Small intestine (tissue), 7 donors: ENCODE measurements around the gene ITGA7. TPM values are rescaled to one million over a fixed set of nuclear protein-coding genes. Genes with fewer than 3 reads are reported as not detected.

Experiments used
- DNase-seq, 2 donors: peaks; one replicate each; pipeline versions ENCODE4 v3.0.0 to v3.0.0-alpha.2; 2013
- FAIRE-seq: peaks from 2 replicates; lab custom pipeline; 2012; peaks lifted over from hg19 to GRCh38; lab: Jason Lieb, UNC
- H3K27ac ChIP-seq, 3 donors: one replicate each; pipeline ENCODE4 v1.5.1; 2013; ENCODE audit warnings: low read length in 2 of 3, mild to moderate bottlenecking in 2 of 3, control low read depth in 1 of 3, inconsistent platforms in 1 of 3, low read depth in 1 of 3, moderate library complexity in 1 of 3
- H3K27me3 ChIP-seq, 3 donors: one replicate each; pipeline ENCODE4 v1.6.1; 2013; ENCODE audit warnings: low read length in 3 of 3, inconsistent platforms in 1 of 3; ENCODE audit not compliant: control insufficient read depth in 3 of 3, insufficient read depth in 3 of 3
- H3K36me3 ChIP-seq, 3 donors: one replicate each; pipeline ENCODE4 v1.6.1; 2013; ENCODE audit warnings: low read length in 3 of 3, inconsistent platforms in 1 of 3, low read depth in 1 of 3, mild to moderate bottlenecking in 1 of 3, moderate library complexity in 1 of 3; ENCODE audit not compliant: control insufficient read depth in 3 of 3, insufficient read depth in 2 of 3
- H3K4me1 ChIP-seq, 3 donors: one replicate each; pipeline ENCODE4 v1.6.1; 2013; ENCODE audit warnings: low read length in 2 of 3, inconsistent platforms in 1 of 3, low read depth in 1 of 3, mild to moderate bottlenecking in 1 of 3, moderate library complexity in 1 of 3; ENCODE audit not compliant: control insufficient read depth in 3 of 3, insufficient read depth in 2 of 3
- H3K4me3 ChIP-seq, 3 donors: one replicate each; pipeline ENCODE4 v1.5.1; 2013; ENCODE audit warnings: low read length in 3 of 3, control low read depth in 1 of 3, inconsistent platforms in 1 of 3, low read depth in 1 of 3, mild to moderate bottlenecking in 1 of 3, moderate library complexity in 1 of 3
- H3K9me3 ChIP-seq, 2 donors: one replicate each; pipeline ENCODE4 v1.6.1; 2013; ENCODE audit warnings: low read depth in 1 of 2, low read length in 1 of 2; ENCODE audit not compliant: control insufficient read depth in 2 of 2, insufficient read depth in 1 of 2
- WGBS, 3 donors: extraction: QIAGEN DNeasy Blood & Tissue Kit; methylation state at CpG; one replicate each; pipeline ENCODE4 v1.1.7; 2013; 5-methylcytosine and 5-hydroxymethylcytosine counted together
- polyA plus RNA-seq, 4 donors: library from polyadenylated mRNA; stranded (reverse) in 3 of 4; unstranded in 1 of 4; fragments of 200-250 nt in 3 of 4; fragments of 120-200 nt in 1 of 4; gene quantifications; one replicate each; pipeline versions ENCODE4 v1.2.1 to v1.2.3, GENCODE V29; 2013
- donor health status: healthy with polysubstance abuse.
- donor health status: control.
- donor health status: control.
- donor health status: Bipolar disorder and iron deficiency.
- donor health status: healthy.

Gene ITGA7
- polyA plus RNA-seq, 4 donors = 6.3 to 81.6 (median 29.6) TPM

- H3K27ac ChIP-seq = no peak overlapping the region
- WGBS, 3 donors = 86 to 96% (median 91%) methylated on average over 10 of the region's 10 CpGs
- no peaks in the 10 kb centered on the region for H3K36me3 ChIP-seq
- no peaks in the 10 kb centered on the region for H3K27me3 ChIP-seq
- H3K4me1 ChIP-seq = peaks cover 0 to 7% (median 0%) of the 10 kb centered on the region in 3 donors
- no peak overlapping the region for H3K4me3 ChIP-seq
- no peak for DNase-seq
- FAIRE-seq = no peak
- no peaks in the 10 kb centered on the region for H3K9me3 ChIP-seq
Measured at GRCh38 chr12:55664826-55665225, 42.9 kb downstream of the ITGA7 start.

GRCh38 chr12:55663391-55663790, 44.3 kb downstream of the ITGA7 start:
- no peak for DNase-seq
- Histone ChIP-seq H3K27ac (no peak overlapping the region), H3K4me3 (no peak overlapping the region), H3K4me1 (peaks cover 0 to 19% (median 0%) of the 10 kb centered on the region in 3 donors), H3K36me3 (no peaks in the 10 kb centered on the region), H3K9me3 (no peaks in the 10 kb centered on the region), H3K27me3 (no peaks in the 10 kb centered on the region)
- WGBS, 3 donors = 43 to 63% (median 47%) methylated on average over 1 of the region's 1 CpG
- FAIRE-seq = no peak

- Histone ChIP-seq H3K27me3 (no peaks in the 10 kb centered on the region), H3K4me3 (no peak overlapping the region), H3K9me3 (no peaks in the 10 kb centered on the region), H3K27ac (peak overlapping the region in 1 of 3 donors; percentile 96), H3K36me3 (no peaks in the 10 kb centered on the region), H3K4me1 (peaks cover 4 to 43% (median 4%) of the 10 kb centered on the region in 3 donors)
- FAIRE-seq = no peak
- DNase-seq = peak; percentile 44 to 67
- WGBS, 3 donors = 25 to 57% (median 41%) methylated on average over 9 of the region's 9 CpGs
Measured at GRCh38 chr12:55659486-55660385, 48.0 kb downstream of the ITGA7 start.

DNA sequence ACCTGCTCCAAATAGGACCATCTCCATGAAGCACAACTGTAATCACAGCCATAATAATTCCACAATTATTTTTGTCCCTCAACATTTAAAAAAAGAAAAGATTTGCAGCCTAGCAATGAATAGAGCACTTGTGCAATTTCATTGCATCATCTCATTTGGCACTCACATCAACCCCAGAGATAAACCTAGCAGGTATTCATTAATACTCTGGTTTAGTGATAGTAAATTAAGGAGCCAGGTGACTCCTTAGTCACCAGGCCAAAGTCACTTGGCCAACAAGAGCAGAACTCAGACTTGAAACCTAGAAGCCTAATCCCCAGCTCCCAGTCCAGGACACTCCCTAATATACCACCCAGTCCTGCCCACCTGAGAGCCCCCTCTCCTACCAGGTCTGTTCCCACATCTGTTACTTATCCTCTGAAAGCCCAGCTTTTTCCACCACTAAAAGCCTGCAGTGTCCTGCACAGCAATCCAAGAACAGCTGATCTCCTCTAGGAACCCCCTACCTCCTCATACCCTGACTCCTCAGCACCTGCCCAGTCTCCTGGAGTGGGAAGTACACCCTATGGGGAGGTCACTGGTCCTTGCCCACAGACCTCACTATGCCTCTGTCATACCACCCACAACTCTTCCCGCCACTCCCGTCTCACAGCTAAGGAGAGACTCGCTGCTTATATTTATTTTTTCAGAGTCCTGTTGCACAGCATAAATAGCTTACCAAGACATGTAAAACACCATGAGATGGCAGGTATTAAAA, 48.9 kb downstream of the ITGA7 start:
- no peak overlapping the region for H3K4me3 ChIP-seq
- no peaks in the 10 kb centered on the region for H3K36me3 ChIP-seq
- FAIRE-seq (no peak), DNase-seq (peak; percentile 85 to 91)
- 65 to 69% (median 68%) methylated on average over 3 of the region's 3 CpGs for whole genome bisulfite sequencing, 3 donors
- peaks cover 4 to 43% (median 4%) of the 10 kb centered on the region in 3 donors for H3K4me1 ChIP-seq
- H3K27ac ChIP-seq = peak overlapping the region; percentile 85 to 96 (median 90)
- no peaks in the 10 kb centered on the region for H3K9me3 ChIP-seq
- H3K27me3 ChIP-seq = no peaks in the 10 kb centered on the region

DNA sequence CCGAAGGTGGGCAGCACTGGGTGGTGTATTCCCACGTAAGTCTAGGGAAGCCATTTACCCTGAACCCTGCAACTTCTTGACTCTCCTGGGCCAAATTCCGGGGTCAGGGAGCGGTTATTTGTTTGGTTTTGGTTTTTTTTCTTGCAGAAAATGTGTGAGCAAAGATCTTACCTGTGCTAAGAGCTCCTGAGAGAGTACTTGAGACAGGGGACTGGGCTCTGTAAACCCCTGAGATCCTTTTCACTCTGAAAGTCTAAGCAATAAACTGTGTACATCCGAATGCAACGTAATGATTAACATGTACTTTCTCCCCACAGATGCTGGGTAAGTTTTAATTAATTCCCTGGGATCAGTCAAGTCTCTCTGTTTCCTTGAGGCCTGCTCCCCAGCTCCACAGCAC, 49.5 kb downstream of the ITGA7 start:
- no peak for FAIRE-seq
- peak in 1 of 2 donors; percentile 70 for DNase-seq
- peaks cover 4 to 43% (median 4%) of the 10 kb centered on the region in 3 donors for H3K4me1 ChIP-seq
- WGBS, 3 donors = 24 to 61% (median 31%) methylated on average over 6 of the region's 6 CpGs
- H3K9me3 ChIP-seq = peaks cover 0 to 2% of the 10 kb centered on the region in 2 donors
- H3K27ac ChIP-seq = peak overlapping the region; percentile 68 to 96 (median 76)
- no peak overlapping the region for H3K4me3 ChIP-seq
- H3K36me3 ChIP-seq = no peaks in the 10 kb centered on the region
- H3K27me3 ChIP-seq = no peaks in the 10 kb centered on the region

DNA sequence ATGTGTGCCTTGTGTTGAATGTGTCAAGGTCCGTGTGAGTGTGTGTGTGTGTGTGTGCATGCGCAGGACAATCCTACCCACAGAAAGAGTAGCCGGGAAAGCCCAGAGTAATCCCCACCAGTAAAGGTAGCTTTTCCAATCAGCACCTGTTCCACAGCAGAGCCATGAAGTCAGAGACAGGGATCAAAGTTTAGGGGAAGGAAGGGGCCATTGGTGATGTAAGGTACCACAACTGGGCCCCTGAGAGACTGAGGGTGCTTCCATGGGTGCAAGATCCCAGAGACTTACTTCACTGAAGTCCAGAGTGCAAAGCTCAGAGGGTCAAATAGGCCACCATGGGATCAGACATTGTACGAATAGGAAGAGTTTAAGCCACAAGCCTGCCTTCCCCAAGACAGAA, 50.5 kb downstream of the ITGA7 start:
- DNase-seq = peak; percentile 72 to 88
- H3K27ac ChIP-seq = peak overlapping the region; percentile 68 to 96 (median 76)
- FAIRE-seq = no peak
- no peak overlapping the region for H3K4me3 ChIP-seq
- peaks cover 0 to 5% of the 10 kb centered on the region in 2 donors for H3K9me3 ChIP-seq
- H3K27me3 ChIP-seq = no peaks in the 10 kb centered on the region
- no peaks in the 10 kb centered on the region for H3K36me3 ChIP-seq
- 33 to 60% (median 53%) methylated on average over 4 of the region's 4 CpGs for WGBS, 3 donors
- H3K4me1 ChIP-seq = peaks cover 4 to 48% (median 4%) of the 10 kb centered on the region in 3 donors

DNA sequence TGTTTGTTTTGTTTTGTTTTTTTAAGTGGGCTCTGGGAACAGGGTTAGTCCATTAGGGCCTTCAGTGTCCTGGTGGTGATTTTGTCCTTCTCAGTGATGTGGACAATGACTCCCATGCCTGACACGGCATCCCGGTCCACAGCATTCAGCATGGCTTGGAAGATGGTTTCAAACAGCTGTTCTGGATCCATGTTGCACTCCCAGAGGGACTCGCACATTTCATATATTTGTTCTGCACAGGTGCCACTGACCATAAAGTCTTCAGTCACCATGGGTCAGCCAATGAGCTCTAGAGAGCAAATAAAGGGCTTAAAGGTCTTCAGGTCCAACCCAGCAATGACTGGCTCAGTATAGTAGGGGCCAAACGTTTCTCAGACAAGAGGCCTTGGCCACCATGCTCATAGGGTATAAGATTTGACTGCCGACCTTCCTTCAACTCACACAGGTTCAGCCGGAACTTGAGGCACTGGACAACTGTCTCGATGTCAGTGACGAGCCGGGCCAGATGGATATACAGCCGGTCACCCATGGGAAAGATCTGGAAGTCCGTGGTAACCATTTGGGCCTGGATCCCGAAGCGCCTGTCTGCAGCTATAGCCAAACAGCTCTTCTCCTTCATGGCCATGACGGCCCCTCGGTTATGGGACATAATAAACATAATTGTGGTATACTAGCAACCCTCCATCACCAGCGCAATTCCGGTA, 53.0 kb downstream of the ITGA7 start:
- Histone ChIP-seq H3K4me1 (peaks cover 4 to 65% (median 4%) of the 10 kb centered on the region in 3 donors), H3K27ac (no peak overlapping the region), H3K27me3 (no peaks in the 10 kb centered on the region), H3K9me3 (peaks cover 0 to 16% of the 10 kb centered on the region in 2 donors), H3K36me3 (no peaks in the 10 kb centered on the region), H3K4me3 (no peak overlapping the region)
- 88 to 92% (median 91%) methylated on average over 17 of the region's 17 CpGs for WGBS, 3 donors
- no peak for FAIRE-seq
- no peak for DNase-seq

DNA sequence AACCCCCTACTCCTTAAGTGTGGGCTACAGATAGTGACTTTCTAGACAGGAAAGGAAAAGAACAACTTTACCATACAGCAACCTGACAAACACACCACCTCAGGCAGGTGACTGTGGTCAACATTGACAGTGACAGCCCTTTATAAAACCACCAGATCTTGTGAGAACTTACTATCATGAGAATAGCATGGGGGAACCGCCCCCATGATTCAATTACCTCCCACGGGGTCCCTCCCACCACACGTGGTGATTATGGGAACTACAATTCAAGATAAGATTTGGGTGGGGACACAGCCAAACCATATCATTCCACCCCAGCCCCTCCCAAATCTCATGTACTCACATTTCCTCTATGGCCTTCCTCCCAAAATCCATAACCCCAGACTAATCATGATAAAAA, 54.7 kb downstream of the ITGA7 start:
- FAIRE-seq = no peak
- Histone ChIP-seq H3K27me3 (no peaks in the 10 kb centered on the region), H3K36me3 (no peaks in the 10 kb centered on the region), H3K9me3 (peaks cover 0 to 27% of the 10 kb centered on the region in 2 donors), H3K27ac (no peak overlapping the region), H3K4me3 (no peak overlapping the region), H3K4me1 (peaks cover 3 to 49% (median 3%) of the 10 kb centered on the region in 3 donors)
- WGBS, 3 donors = 39 to 58% (median 40%) methylated on average over 3 of the region's 3 CpGs
- no peak for DNase-seq
